CD14-positive monocyte (primary cell): ENCODE data around the gene TTR. TPM values are rescaled to one million over a fixed set of nuclear protein-coding genes. Genes with fewer than 3 reads are reported as not detected.

Experiments
- DNase-seq, 3 donors: peaks; one replicate each; pipeline ENCODE4 v3.0.0-alpha.2; 2011 to 2022
- H2AFZ ChIP-seq: 2 replicates; pipeline ENCODE4 v1.6.0; 2012; ENCODE audit warnings: mild to moderate bottlenecking, low read depth, low read length, inconsistent platforms; ENCODE audit not compliant: insufficient read depth, poor library complexity, severe bottlenecking
- H3K27ac ChIP-seq, 2 donors: 1 replicate in 1 of 2; 2 replicates in 1 of 2; pipeline ENCODE4 v1.5.1; 2012 to 2013; ENCODE audit warnings: low read length in 2 of 2, control low read depth in 1 of 2, inconsistent platforms in 1 of 2, low read depth in 1 of 2, mild to moderate bottlenecking in 1 of 2
- H3K27me3 ChIP-seq, 2 donors: one replicate each; pipeline versions ENCODE4 v1.6.0 to v1.6.1; 2011 to 2013; ENCODE audit warnings: low read length in 2 of 2; ENCODE audit not compliant: control insufficient read depth in 2 of 2, insufficient read depth in 2 of 2
- H3K36me3 ChIP-seq, 2 donors: replicated peaks in 1 of 2; 1 replicate in 1 of 2; 2 replicates in 1 of 2; pipeline versions ENCODE4 v1.5.1 to v1.6.1; 2012 to 2013; ENCODE audit warnings: low read length in 2 of 2, control low read depth in 1 of 2, inconsistent platforms in 1 of 2, mild to moderate bottlenecking in 1 of 2; ENCODE audit not compliant: insufficient read depth in 2 of 2, control insufficient read depth in 1 of 2
- H3K4me1 ChIP-seq, 2 donors: 1 replicate in 1 of 2; 2 replicates in 1 of 2; pipeline versions ENCODE4 v1.5.1 to v1.6.1; 2012 to 2013; ENCODE audit warnings: low read length in 2 of 2, control low read depth in 1 of 2, inconsistent platforms in 1 of 2, mild to moderate bottlenecking in 1 of 2, moderate library complexity in 1 of 2; ENCODE audit not compliant: insufficient read depth in 2 of 2, control insufficient read depth in 1 of 2
- H3K4me2 ChIP-seq: replicated peaks from 2 replicates; pipeline ENCODE3; 2012; ENCODE audit warnings: low read length, moderate library complexity, mild to moderate bottlenecking; ENCODE audit not compliant: poor library complexity, severe bottlenecking; ENCODE audit errors: extremely low read depth
- H3K4me3 ChIP-seq, 3 experiments: fragments of 200-600 bp in 1 of 3; sonication (generic) in 1 of 3; replicated peaks in 1 of 3; 1 replicate in 2 of 3; 2 replicates in 1 of 3; pipeline ENCODE4 v1.5.1; 2011 to 2013; ENCODE audit warnings: low read length in 3 of 3, mild to moderate bottlenecking in 3 of 3, control low read depth in 2 of 3, low read depth in 2 of 3, inconsistent platforms in 1 of 3, moderate library complexity in 1 of 3
- H3K79me2 ChIP-seq: 2 replicates; pipeline ENCODE4 v1.6.0; 2012; ENCODE audit warnings: mild to moderate bottlenecking, control low read depth, inconsistent platforms, low read length, moderate library complexity; ENCODE audit not compliant: insufficient read depth
- H3K9ac ChIP-seq: 2 replicates; pipeline ENCODE4 v1.6.0; 2017; ENCODE audit warnings: low read length, mild to moderate bottlenecking; ENCODE audit not compliant: insufficient read depth, poor library complexity, severe bottlenecking
- H3K9me3 ChIP-seq, 2 donors: replicated peaks in 1 of 2; 1 replicate in 1 of 2; 2 replicates in 1 of 2; pipeline versions ENCODE4 v1.5.1 to v1.6.1; 2012 to 2013; ENCODE audit warnings: low read length in 2 of 2, control low read depth in 1 of 2; ENCODE audit not compliant: control insufficient read depth in 1 of 2, insufficient read depth in 1 of 2
- H4K20me1 ChIP-seq: 2 replicates; pipeline ENCODE4 v1.6.0; 2012; ENCODE audit warnings: mild to moderate bottlenecking, low read length, control low read depth, moderate library complexity; ENCODE audit not compliant: insufficient read depth
- H3K27ac Mint-ChIP-seq, 7 donors: one replicate each; pipeline ENCODE4 v1.8.0; 2020; ENCODE audit warnings: mild to moderate bottlenecking in 7 of 7, mixed read lengths in 7 of 7, moderate library complexity in 6 of 7, inconsistent platforms in 2 of 7
- H3K27me3 Mint-ChIP-seq, 3 donors: one replicate each; pipeline ENCODE4 v1.8.0; 2021 to 2022; ENCODE audit warnings: low read depth in 3 of 3, mild to moderate bottlenecking in 3 of 3, mixed read lengths in 3 of 3, moderate library complexity in 3 of 3, inconsistent platforms in 1 of 3
- H3K36me3 Mint-ChIP-seq, 2 donors: one replicate each; pipeline ENCODE4 v1.8.0; 2020; ENCODE audit warnings: mixed read lengths in 2 of 2, inconsistent platforms in 1 of 2, mild to moderate bottlenecking in 1 of 2
- H3K4me1 Mint-ChIP-seq: one replicate; pipeline ENCODE4 v1.8.0; 2020; ENCODE audit warnings: mild to moderate bottlenecking, mixed read lengths
- H3K4me3 Mint-ChIP-seq, 2 donors: one replicate each; pipeline ENCODE4 v1.8.0; 2020; ENCODE audit warnings: mild to moderate bottlenecking in 2 of 2, mixed read lengths in 2 of 2, moderate library complexity in 1 of 2
- H3K9me3 Mint-ChIP-seq, 7 donors: one replicate each; pipeline ENCODE4 v1.8.0; 2020 to 2022; ENCODE audit warnings: mixed read lengths in 7 of 7, mild to moderate bottlenecking in 6 of 7, moderate library complexity in 6 of 7, inconsistent platforms in 2 of 7
- WGBS: methylation state at CpG from one replicate; pipeline ENCODE4 v1.1.5; 2013; ENCODE audit warnings: missing lambda C conversion rate; ENCODE audit not compliant: insufficient coverage; 5-methylcytosine and 5-hydroxymethylcytosine counted together
- intact Hi-C, 2 donors: fragments of 100-400 bp; cut with micrococcal nuclease; formaldehyde crosslinking; loops; one replicate each; pipeline versions ENCODE4 v1.15.0 to v1.15.1; 2023
- polyA plus RNA-seq, 3 donors: library from polyadenylated mRNA; depleted of rRNA in 1 of 3; unstranded in 2 of 3; stranded (reverse) in 1 of 3; fragments of 300-500 nt in 2 of 3; fragments of >200 nt in 1 of 3; fragmentation: Illumina TruSeq in 2 of 3; gene quantifications; 1 replicate in 2 of 3; 2 replicates in 1 of 3; pipeline ENCODE4 v1.2.3, GENCODE V29; 2012 to 2021
- TF ChIP-seq, protein P1 (sequence below): fragments of 200-600 bp; IDR thresholded peaks from one replicate; pipeline ENCODE4 v1.8.0; 2022; ENCODE audit warnings: antibody characterized with exemption, mild to moderate bottlenecking

Gene TTR
- polyA plus RNA-seq, 3 donors: not detected

DNA sequence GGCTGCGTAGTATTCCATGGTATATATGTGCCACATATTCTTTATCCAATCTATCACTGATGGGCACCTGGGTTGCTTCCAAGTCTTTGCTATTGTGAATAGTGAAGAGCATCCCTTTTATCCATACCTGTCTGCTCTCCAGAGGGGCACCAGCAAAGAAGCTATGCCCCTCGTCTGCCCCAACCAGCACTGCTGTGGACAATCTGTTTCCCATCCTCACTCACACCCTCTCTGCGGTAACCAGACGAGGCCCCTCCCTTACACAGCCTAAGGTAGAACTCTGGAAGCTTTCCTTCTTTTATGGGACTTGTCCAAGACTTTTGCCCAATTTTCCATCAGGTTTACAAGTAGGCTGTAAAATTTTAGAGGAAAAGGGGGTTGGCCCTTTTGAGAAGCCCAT lies 24.9 kb downstream of the TTR start:
- no peak overlapping the region for H3K4me3 ChIP-seq
- peaks cover 0 to 2% (median 1%) of the 10 kb centered on the region in 3 donors for H3K27me3 Mint-ChIP-seq
- no peak overlapping the region for H3K27ac Mint-ChIP-seq
- no peaks in the 10 kb centered on the region for H3K36me3 Mint-ChIP-seq
- H3K4me1 ChIP-seq: no peaks in the 10 kb centered on the region
- no peaks in the 10 kb centered on the region for H3K79me2 ChIP-seq
- H3K4me1 Mint-ChIP-seq: peaks cover 2% of the 10 kb centered on the region
- H3K27me3 ChIP-seq: no peaks in the 10 kb centered on the region
- H3K36me3 ChIP-seq: no peaks in the 10 kb centered on the region
- DNase-seq: no peak
- WGBS: no CpG with 5 or more reads among the region's 4 CpGs
- TF ChIP-seq, protein P1, sequence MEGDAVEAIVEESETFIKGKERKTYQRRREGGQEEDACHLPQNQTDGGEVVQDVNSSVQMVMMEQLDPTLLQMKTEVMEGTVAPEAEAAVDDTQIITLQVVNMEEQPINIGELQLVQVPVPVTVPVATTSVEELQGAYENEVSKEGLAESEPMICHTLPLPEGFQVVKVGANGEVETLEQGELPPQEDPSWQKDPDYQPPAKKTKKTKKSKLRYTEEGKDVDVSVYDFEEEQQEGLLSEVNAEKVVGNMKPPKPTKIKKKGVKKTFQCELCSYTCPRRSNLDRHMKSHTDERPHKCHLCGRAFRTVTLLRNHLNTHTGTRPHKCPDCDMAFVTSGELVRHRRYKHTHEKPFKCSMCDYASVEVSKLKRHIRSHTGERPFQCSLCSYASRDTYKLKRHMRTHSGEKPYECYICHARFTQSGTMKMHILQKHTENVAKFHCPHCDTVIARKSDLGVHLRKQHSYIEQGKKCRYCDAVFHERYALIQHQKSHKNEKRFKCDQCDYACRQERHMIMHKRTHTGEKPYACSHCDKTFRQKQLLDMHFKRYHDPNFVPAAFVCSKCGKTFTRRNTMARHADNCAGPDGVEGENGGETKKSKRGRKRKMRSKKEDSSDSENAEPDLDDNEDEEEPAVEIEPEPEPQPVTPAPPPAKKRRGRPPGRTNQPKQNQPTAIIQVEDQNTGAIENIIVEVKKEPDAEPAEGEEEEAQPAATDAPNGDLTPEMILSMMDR: no peak
- H4K20me1 ChIP-seq: no peaks in the 10 kb centered on the region
- no peaks in the 10 kb centered on the region for H3K9me3 ChIP-seq
- no peak overlapping the region for H2AFZ ChIP-seq
- H3K9ac ChIP-seq: no peak overlapping the region
- no peak overlapping the region for H3K4me3 Mint-ChIP-seq
- peaks cover 0 to 2% (median 0%) of the 10 kb centered on the region in 7 donors for H3K9me3 Mint-ChIP-seq
- H3K4me2 ChIP-seq: no peak overlapping the region
- intact Hi-C loops: no loop called here
- no peak overlapping the region for H3K27ac ChIP-seq

DNA sequence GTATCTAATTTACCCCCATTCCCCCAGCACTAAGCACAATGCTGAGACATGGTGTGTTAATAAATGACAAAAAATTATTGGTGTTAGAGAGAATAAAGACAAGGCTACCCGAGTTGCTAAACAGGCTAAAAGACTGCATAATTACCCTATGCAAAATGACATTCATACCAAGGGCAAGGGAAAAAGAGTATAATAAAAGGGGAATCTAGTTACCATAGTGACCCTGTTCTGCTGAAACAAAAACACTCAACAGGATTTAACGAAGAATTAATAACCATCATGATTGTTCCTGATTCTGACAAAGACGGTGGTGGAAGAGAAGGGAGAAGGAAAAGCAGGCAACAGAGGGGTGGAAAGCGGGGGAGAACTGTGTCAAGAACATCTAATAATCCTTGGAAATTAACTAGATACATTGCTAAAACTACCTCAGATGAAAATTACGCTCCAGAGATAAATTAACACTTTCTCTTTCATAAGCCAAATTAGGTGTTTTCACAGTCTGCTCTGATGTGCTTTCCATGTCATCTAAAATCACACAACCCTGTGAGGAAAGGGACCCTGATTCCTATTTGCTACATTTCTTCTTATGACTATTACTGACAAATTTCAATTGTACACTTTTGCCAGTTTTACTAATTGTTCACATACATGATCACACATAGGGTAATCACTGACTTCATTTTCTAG lies 25.5 kb downstream of the TTR start:
- WGBS: no CpG with 5 or more reads among the region's 5 CpGs
- no peak overlapping the region for H2AFZ ChIP-seq
- H3K9ac ChIP-seq: no peak overlapping the region
- H3K4me1 ChIP-seq: no peaks in the 10 kb centered on the region
- no peaks in the 10 kb centered on the region for H3K27me3 ChIP-seq
- no peaks in the 10 kb centered on the region for H3K36me3 Mint-ChIP-seq
- H4K20me1 ChIP-seq: no peaks in the 10 kb centered on the region
- H3K79me2 ChIP-seq: no peaks in the 10 kb centered on the region
- no peak overlapping the region for H3K4me2 ChIP-seq
- peak overlapping the region in 2 of 7 donors; percentile 1 to 10 for H3K27ac Mint-ChIP-seq
- H3K9me3 Mint-ChIP-seq: peaks cover 0 to 2% (median 0%) of the 10 kb centered on the region in 7 donors
- H3K4me3 Mint-ChIP-seq: no peak overlapping the region
- TF ChIP-seq, protein P1: no peak
- no peaks in the 10 kb centered on the region for H3K36me3 ChIP-seq
- no peaks in the 10 kb centered on the region for H3K9me3 ChIP-seq
- H3K27me3 Mint-ChIP-seq: peaks cover 0 to 2% (median 1%) of the 10 kb centered on the region in 3 donors
- peaks cover 2% of the 10 kb centered on the region for H3K4me1 Mint-ChIP-seq
- intact Hi-C loops: no loop called here
- no peak overlapping the region for H3K4me3 ChIP-seq
- H3K27ac ChIP-seq: no peak overlapping the region
- DNase-seq: no peak
